Peyer's patch (tissue), 4 donors: Measurements from ENCODE around the gene TLR10. TPM values are rescaled to one million over a fixed set of nuclear protein-coding genes. Genes with fewer than 3 reads are reported as not detected.

Source experiments
- DNase-seq, 3 donors: peaks; one replicate each; pipeline ENCODE4 v3.0.0-alpha.2; 2017 to 2019
- H3K27ac ChIP-seq, 4 donors: fragments of 200-600 bp; sonication (generic); one replicate each; pipeline ENCODE4 v1.5.1; 2016 to 2019
- H3K27me3 ChIP-seq, 2 donors: fragments of 200-600 bp; sonication (generic); one replicate each; pipeline ENCODE4 v1.5.1; 2019
- H3K36me3 ChIP-seq, 3 donors: fragments of 200-600 bp; sonication (generic); one replicate each; pipeline ENCODE4 v1.5.1; 2016 to 2019
- H3K4me1 ChIP-seq, 4 donors: fragments of 200-600 bp; sonication (generic); one replicate each; pipeline ENCODE4 v1.5.1; 2016 to 2019
- H3K4me3 ChIP-seq, 4 donors: fragments of 200-600 bp; sonication (generic); 1 replicate in 3 of 4; 2 replicates in 1 of 4; pipeline ENCODE4 v1.5.1; 2016 to 2019; ENCODE audit warnings: mild to moderate bottlenecking in 1 of 4
- H3K9me3 ChIP-seq, 4 donors: fragments of 200-600 bp; sonication (generic); one replicate each; pipeline ENCODE4 v1.5.1; 2016 to 2019; ENCODE audit warnings: mild to moderate bottlenecking in 1 of 4
- CTCF ChIP-seq, 6 experiments: fragments of 450-650 bp in 4 of 6; fragments of 200-600 bp in 2 of 6; sonication (generic) in 1 of 6; IDR thresholded peaks; one replicate each; pipeline ENCODE4 v1.5.1; 2017 to 2019; ENCODE audit warnings: antibody characterized with exemption in 6 of 6, mild to moderate bottlenecking in 3 of 6, moderate library complexity in 1 of 6
- POLR2A ChIP-seq, 2 donors: fragments of 450-650 bp; IDR thresholded peaks; one replicate each; pipeline ENCODE4 v1.5.1; 2017; ENCODE audit warnings: antibody characterized with exemption in 2 of 2, mild to moderate bottlenecking in 2 of 2, moderate library complexity in 2 of 2
- total RNA-seq, 4 donors: library from RNA; depleted of rRNA; stranded (reverse); fragments of >200 nt; gene quantifications; one replicate each; pipeline ENCODE4 v1.1.0, GENCODE V29; 2016

TLR10 gene
- total RNA-seq, 4 donors from 2014 or later: 2.0 to 37.1 TPM; not detected in 2

GRCh38 chr4:38757945-38758600, 24.7 kb downstream of the TLR10 start:
- no peaks in the 10 kb centered on the region for H3K4me1 ChIP-seq
- no peaks in the 10 kb centered on the region for H3K9me3 ChIP-seq
- no peaks in the 10 kb centered on the region for H3K36me3 ChIP-seq
- peak overlapping the region in 1 of 4 donors; percentile 13 for H3K27ac ChIP-seq
- H3K27me3 ChIP-seq: no peaks in the 10 kb centered on the region
- no peak for TF ChIP-seq POLR2A (IDR thresholded peaks at IDR 0.05)
- TF ChIP-seq CTCF (IDR thresholded peaks at IDR 0.05): peak in 5 of 6 experiments; percentile 20 to 54 (median 44)
- DNase-seq: peak in 2 of 3 donors; percentile 29 to 60
- H3K4me3 ChIP-seq: no peak overlapping the region

GRCh38 chr4:38752941-38753806, 29.6 kb downstream of the TLR10 start:
- Histone ChIP-seq H3K27ac (peak overlapping the region in 3 of 4 donors; percentile 32 to 70 (median 64)), H3K36me3 (no peaks in the 10 kb centered on the region), H3K4me1 (no peaks in the 10 kb centered on the region), H3K27me3 (no peaks in the 10 kb centered on the region), H3K4me3 (no peak overlapping the region), H3K9me3 (no peaks in the 10 kb centered on the region)
- DNase-seq: peak in 2 of 3 donors; percentile 26 to 67
- no peak for TF ChIP-seq CTCF (IDR thresholded peaks at IDR 0.05)
- TF ChIP-seq POLR2A (IDR thresholded peaks at IDR 0.05): no peak

GRCh38 chr4:38752372-38752940, 30.3 kb downstream of the TLR10 start:
- Histone ChIP-seq H3K9me3 (peaks cover 0 to 6% (median 0%) of the 10 kb centered on the region in 4 donors), H3K27me3 (no peaks in the 10 kb centered on the region), H3K27ac (peak overlapping the region in 2 of 4 donors; percentile 64 to 70), H3K4me3 (no peak overlapping the region), H3K36me3 (no peaks in the 10 kb centered on the region), H3K4me1 (no peaks in the 10 kb centered on the region)
- no peak for DNase-seq
- TF ChIP-seq CTCF (IDR thresholded peaks at IDR 0.05) (no peak), POLR2A (IDR thresholded peaks at IDR 0.05) (no peak)

GRCh38 chr4:38751341-38752010, 31.3 kb downstream of the TLR10 start:
- no peaks in the 10 kb centered on the region for H3K27me3 ChIP-seq
- H3K4me1 ChIP-seq: no peaks in the 10 kb centered on the region
- H3K9me3 ChIP-seq: peaks cover 0 to 7% (median 0%) of the 10 kb centered on the region in 4 donors
- TF ChIP-seq CTCF (IDR thresholded peaks at IDR 0.05) (no peak), POLR2A (IDR thresholded peaks at IDR 0.05) (no peak)
- no peaks in the 10 kb centered on the region for H3K36me3 ChIP-seq
- no peak overlapping the region for H3K4me3 ChIP-seq
- DNase-seq: no peak
- no peak overlapping the region for H3K27ac ChIP-seq

GRCh38 chr4:38749336-38749735, 33.5 kb downstream of the TLR10 start:
- Histone ChIP-seq H3K36me3 (no peaks in the 10 kb centered on the region), H3K9me3 (peaks cover 0 to 7% (median 0%) of the 10 kb centered on the region in 4 donors), H3K4me1 (no peaks in the 10 kb centered on the region), H3K27ac (no peak overlapping the region), H3K27me3 (no peaks in the 10 kb centered on the region), H3K4me3 (no peak overlapping the region)
- no peak for DNase-seq
- no peak for TF ChIP-seq POLR2A (IDR thresholded peaks at IDR 0.05)
